H1 (cell line): Measurements from ENCODE around the gene DPYD. TPM values are rescaled to one million over a fixed set of nuclear protein-coding genes. Genes with fewer than 3 reads are reported as not detected.

ENCODE experiments used
- BCL11A ChIP-seq, 2 experiments: IDR thresholded peaks; one replicate each; pipeline ENCODE4 v1.6.1; 2011; ENCODE audit warnings: low read depth in 2 of 2, low read length in 2 of 2, mild to moderate bottlenecking in 2 of 2
- CBX5 ChIP-seq: fragments of 300-800, 300-1000 bp; sonication (generic); IDR thresholded peaks from 2 replicates; pipeline ENCODE4 v1.7.1; 2016; ENCODE audit warnings: antibody characterized with exemption, low read length, low read depth
- SIRT6 ChIP-seq: IDR thresholded peaks from one replicate; pipeline ENCODE4 v1.7.1; 2012; ENCODE audit warnings: low read length, inconsistent platforms
- polyA plus RNA-seq, 7 experiments: library from polyadenylated mRNA; depleted of rRNA in 3 of 7; stranded (reverse) in 5 of 7; unstranded in 2 of 7; fragments of >200 nt in 5 of 7; fragments of 200-250 nt in 2 of 7; gene quantifications; 1 replicate in 5 of 7; 2 replicates in 1 of 7; 4 replicates in 1 of 7; pipeline versions ENCODE4 v1.2.1 to v1.2.3, GENCODE V29; 2011 to 2013; ENCODE audit warnings: missing spikeins in 2 of 7, mixed read lengths in 2 of 7
- total RNA-seq: library from RNA; stranded (reverse); fragmentation: NEBNext Ultra II Directional; extraction: Animal tissue kit (Norgen Biotek cat#: 25700); gene quantifications from 2 replicates; pipeline ENCODE4 v1.2.1, GENCODE V29; 2021
- TF ChIP-seq, protein P1 (sequence below): fragments of 300-600 bp; sonication (generic); IDR thresholded peaks from 2 replicates; pipeline ENCODE4 v1.7.1; 2012; ENCODE audit warnings: low read length, moderate library complexity, mild to moderate bottlenecking, inconsistent platforms; ENCODE audit not compliant: insufficient replicate concordance

The DPYD gene
- total and polyA plus RNA-seq, 2 of the 8 experiments (the other 6 are each of a cell fraction or from before 2014, with no cell fraction given) = 0.29 to 0.73 TPM

DNA sequence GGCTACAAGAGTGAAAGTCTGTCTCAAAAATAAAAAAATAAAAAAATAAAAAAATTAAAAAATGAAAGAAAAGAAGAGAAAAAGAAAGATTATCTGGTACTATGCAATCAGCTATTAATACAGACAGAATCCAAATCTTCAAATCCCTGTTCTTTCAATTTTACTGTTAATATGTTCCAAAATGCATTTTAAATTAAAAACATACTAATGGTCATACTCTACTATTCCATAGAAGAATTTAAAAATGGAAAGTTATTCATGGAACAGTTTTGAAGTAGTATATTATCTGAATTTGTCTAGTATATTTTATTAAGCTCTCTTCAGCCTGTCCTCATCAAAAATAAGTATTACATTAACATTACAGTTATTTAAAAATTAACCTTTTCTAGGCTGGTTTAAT is 769.2 kb downstream of the DPYD start (continued):
- TF ChIP-seq, protein P1, sequence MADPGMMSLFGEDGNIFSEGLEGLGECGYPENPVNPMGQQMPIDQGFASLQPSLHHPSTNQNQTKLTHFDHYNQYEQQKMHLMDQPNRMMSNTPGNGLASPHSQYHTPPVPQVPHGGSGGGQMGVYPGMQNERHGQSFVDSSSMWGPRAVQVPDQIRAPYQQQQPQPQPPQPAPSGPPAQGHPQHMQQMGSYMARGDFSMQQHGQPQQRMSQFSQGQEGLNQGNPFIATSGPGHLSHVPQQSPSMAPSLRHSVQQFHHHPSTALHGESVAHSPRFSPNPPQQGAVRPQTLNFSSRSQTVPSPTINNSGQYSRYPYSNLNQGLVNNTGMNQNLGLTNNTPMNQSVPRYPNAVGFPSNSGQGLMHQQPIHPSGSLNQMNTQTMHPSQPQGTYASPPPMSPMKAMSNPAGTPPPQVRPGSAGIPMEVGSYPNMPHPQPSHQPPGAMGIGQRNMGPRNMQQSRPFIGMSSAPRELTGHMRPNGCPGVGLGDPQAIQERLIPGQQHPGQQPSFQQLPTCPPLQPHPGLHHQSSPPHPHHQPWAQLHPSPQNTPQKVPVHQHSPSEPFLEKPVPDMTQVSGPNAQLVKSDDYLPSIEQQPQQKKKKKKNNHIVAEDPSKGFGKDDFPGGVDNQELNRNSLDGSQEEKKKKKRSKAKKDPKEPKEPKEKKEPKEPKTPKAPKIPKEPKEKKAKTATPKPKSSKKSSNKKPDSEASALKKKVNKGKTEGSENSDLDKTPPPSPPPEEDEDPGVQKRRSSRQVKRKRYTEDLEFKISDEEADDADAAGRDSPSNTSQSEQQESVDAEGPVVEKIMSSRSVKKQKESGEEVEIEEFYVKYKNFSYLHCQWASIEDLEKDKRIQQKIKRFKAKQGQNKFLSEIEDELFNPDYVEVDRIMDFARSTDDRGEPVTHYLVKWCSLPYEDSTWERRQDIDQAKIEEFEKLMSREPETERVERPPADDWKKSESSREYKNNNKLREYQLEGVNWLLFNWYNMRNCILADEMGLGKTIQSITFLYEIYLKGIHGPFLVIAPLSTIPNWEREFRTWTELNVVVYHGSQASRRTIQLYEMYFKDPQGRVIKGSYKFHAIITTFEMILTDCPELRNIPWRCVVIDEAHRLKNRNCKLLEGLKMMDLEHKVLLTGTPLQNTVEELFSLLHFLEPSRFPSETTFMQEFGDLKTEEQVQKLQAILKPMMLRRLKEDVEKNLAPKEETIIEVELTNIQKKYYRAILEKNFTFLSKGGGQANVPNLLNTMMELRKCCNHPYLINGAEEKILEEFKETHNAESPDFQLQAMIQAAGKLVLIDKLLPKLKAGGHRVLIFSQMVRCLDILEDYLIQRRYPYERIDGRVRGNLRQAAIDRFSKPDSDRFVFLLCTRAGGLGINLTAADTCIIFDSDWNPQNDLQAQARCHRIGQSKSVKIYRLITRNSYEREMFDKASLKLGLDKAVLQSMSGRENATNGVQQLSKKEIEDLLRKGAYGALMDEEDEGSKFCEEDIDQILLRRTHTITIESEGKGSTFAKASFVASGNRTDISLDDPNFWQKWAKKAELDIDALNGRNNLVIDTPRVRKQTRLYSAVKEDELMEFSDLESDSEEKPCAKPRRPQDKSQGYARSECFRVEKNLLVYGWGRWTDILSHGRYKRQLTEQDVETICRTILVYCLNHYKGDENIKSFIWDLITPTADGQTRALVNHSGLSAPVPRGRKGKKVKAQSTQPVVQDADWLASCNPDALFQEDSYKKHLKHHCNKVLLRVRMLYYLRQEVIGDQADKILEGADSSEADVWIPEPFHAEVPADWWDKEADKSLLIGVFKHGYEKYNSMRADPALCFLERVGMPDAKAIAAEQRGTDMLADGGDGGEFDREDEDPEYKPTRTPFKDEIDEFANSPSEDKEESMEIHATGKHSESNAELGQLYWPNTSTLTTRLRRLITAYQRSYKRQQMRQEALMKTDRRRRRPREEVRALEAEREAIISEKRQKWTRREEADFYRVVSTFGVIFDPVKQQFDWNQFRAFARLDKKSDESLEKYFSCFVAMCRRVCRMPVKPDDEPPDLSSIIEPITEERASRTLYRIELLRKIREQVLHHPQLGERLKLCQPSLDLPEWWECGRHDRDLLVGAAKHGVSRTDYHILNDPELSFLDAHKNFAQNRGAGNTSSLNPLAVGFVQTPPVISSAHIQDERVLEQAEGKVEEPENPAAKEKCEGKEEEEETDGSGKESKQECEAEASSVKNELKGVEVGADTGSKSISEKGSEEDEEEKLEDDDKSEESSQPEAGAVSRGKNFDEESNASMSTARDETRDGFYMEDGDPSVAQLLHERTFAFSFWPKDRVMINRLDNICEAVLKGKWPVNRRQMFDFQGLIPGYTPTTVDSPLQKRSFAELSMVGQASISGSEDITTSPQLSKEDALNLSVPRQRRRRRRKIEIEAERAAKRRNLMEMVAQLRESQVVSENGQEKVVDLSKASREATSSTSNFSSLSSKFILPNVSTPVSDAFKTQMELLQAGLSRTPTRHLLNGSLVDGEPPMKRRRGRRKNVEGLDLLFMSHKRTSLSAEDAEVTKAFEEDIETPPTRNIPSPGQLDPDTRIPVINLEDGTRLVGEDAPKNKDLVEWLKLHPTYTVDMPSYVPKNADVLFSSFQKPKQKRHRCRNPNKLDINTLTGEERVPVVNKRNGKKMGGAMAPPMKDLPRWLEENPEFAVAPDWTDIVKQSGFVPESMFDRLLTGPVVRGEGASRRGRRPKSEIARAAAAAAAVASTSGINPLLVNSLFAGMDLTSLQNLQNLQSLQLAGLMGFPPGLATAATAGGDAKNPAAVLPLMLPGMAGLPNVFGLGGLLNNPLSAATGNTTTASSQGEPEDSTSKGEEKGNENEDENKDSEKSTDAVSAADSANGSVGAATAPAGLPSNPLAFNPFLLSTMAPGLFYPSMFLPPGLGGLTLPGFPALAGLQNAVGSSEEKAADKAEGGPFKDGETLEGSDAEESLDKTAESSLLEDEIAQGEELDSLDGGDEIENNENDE = no peak
- TF ChIP-seq CBX5 (no peak), SIRT6 (no peak), BCL11A (IDR thresholded peaks at IDR 0.05; ENCODE audit: low read depth in 2 of 2, low read length in 2 of 2) (no peak)
